Activated effector memory CD4-positive, alpha-beta T cell treated with anti-CD3 and anti-CD28 coated beads, Interleukin-2, amount 50 U/mL, for 16 hours (primary cell): Measurements from ENCODE around the gene BICD1.
"Not testable (repeated sequence)": the region's sequence is repeated elsewhere in the genome, so short reads cannot be mapped to it uniquely, and the experiment has no call there.

Source experiments
- DNase-seq: peaks from one replicate; pipeline ENCODE4 v3.0.0-alpha.2; 2020

BICD1 gene

GRCh38 chr12:32249777-32250176, 143.1 kb downstream of the BICD1 start:
- DNase-seq: no peak

- DNase-seq: no peak
Observed at GRCh38 chr12:32252199-32253073, 145.8 kb downstream of the BICD1 start.

- no peak for DNase-seq
Observed at GRCh38 chr12:32253154-32253790, 146.6 kb downstream of the BICD1 start.

- no peak for DNase-seq
Observed at GRCh38 chr12:32254260-32254956, 147.8 kb downstream of the BICD1 start.

GRCh38 chr12:32255588-32255987, 148.9 kb downstream of the BICD1 start:
- no peak for DNase-seq

GRCh38 chr12:32257695-32258496, 151.2 kb downstream of the BICD1 start:
- no peak for DNase-seq

GRCh38 chr12:32260696-32261095, 154.0 kb downstream of the BICD1 start:
- DNase-seq: no peak

- no peak for DNase-seq
Observed at GRCh38 chr12:32261638-32262037, 155.0 kb downstream of the BICD1 start.

- no peak for DNase-seq
Observed at GRCh38 chr12:32264961-32265360, 158.3 kb downstream of the BICD1 start.

- DNase-seq: no peak
Observed at GRCh38 chr12:32265456-32265855, 158.8 kb downstream of the BICD1 start.

- DNase-seq: no peak
Observed at GRCh38 chr12:32265951-32266350, 159.3 kb downstream of the BICD1 start.

- DNase-seq: no peak
Observed at GRCh38 chr12:32266756-32267155, 160.1 kb downstream of the BICD1 start.

GRCh38 chr12:32270818-32271710, 164.4 kb downstream of the BICD1 start:
- DNase-seq: no peak

GRCh38 chr12:32272465-32272864, 165.8 kb downstream of the BICD1 start:
- DNase-seq: no peak

- DNase-seq: no peak
Observed at GRCh38 chr12:32273063-32273522, 166.4 kb downstream of the BICD1 start.

GRCh38 chr12:32273712-32274111, 167.1 kb downstream of the BICD1 start:
- peak; percentile 65 for DNase-seq

- no peak for DNase-seq
Observed at GRCh38 chr12:32274665-32275064, 168.0 kb downstream of the BICD1 start.

GRCh38 chr12:32275520-32275919, 168.9 kb downstream of the BICD1 start:
- not testable (repeated sequence) for DNase-seq

- no peak for DNase-seq
Observed at GRCh38 chr12:32277774-32278173, 171.1 kb downstream of the BICD1 start.

GRCh38 chr12:32281098-32281497, 174.5 kb downstream of the BICD1 start:
- no peak for DNase-seq

- no peak for DNase-seq
Observed at GRCh38 chr12:32284561-32284960, 177.9 kb downstream of the BICD1 start.

GRCh38 chr12:32285021-32285420, 178.4 kb downstream of the BICD1 start:
- DNase-seq: no peak
